ENCODE data around the gene SPOCD1. TPM values are rescaled to one million over a fixed set of nuclear protein-coding genes. Genes with fewer than 3 reads are reported as not detected.

The SPOCD1 gene
- total RNA-seq, 3 donors from 2014 or later: 0.15 to 11.1 (median 1.1) TPM

- Histone ChIP-seq H3K9me3 (no peaks in the 10 kb centered on the region), H3K4me3 (peak overlapping the region; percentile 59 to 83 (median 63)), H3K36me3 (no peaks in the 10 kb centered on the region), H3K27ac (peak overlapping the region; percentile 88 to 97), H3K27me3 (no peaks in the 10 kb centered on the region), H3K4me1 (peaks cover 0 to 5% of the 10 kb centered on the region in 2 donors)
- DNase-seq (ENCODE audit: low spot score in 2 of 2): no peak
- TF ChIP-seq POLR2A (IDR thresholded peaks at IDR 0.05) (no peak), CTCF (IDR thresholded peaks at IDR 0.05) (no peak), POLR2AphosphoS5 (IDR thresholded peaks at IDR 0.05) (no peak)
- intact Hi-C loops (cut with DNase I; ENCODE audit: low total_unique reads): loop anchor here (1.0 kb wide), 1 partner anchor 25 kb away; no protein-coding TSS in a partner anchor
Observed at GRCh38 chr1:31787786-31788137, 28.1 kb downstream of the SPOCD1 start.

GRCh38 chr1:31787261-31787660 lies 28.6 kb downstream of the SPOCD1 start:
- Histone ChIP-seq H3K4me3 (no peak overlapping the region), H3K4me1 (peaks cover 0 to 5% of the 10 kb centered on the region in 2 donors), H3K27me3 (no peaks in the 10 kb centered on the region), H3K36me3 (no peaks in the 10 kb centered on the region), H3K27ac (peak overlapping the region; percentile 88 to 97), H3K9me3 (no peaks in the 10 kb centered on the region)
- intact Hi-C loops (cut with DNase I; ENCODE audit: low total_unique reads): no loop called here
- TF ChIP-seq CTCF (IDR thresholded peaks at IDR 0.05) (no peak), POLR2A (IDR thresholded peaks at IDR 0.05) (no peak), POLR2AphosphoS5 (IDR thresholded peaks at IDR 0.05) (no peak)
- DNase-seq (ENCODE audit: low spot score in 2 of 2): no peak

- Histone ChIP-seq H3K9me3 (no peaks in the 10 kb centered on the region), H3K36me3 (no peaks in the 10 kb centered on the region), H3K27ac (no peak overlapping the region), H3K27me3 (no peaks in the 10 kb centered on the region), H3K4me3 (no peak overlapping the region), H3K4me1 (peaks cover 0 to 5% of the 10 kb centered on the region in 2 donors)
- DNase-seq (ENCODE audit: low spot score in 2 of 2): no peak
- TF ChIP-seq POLR2AphosphoS5 (IDR thresholded peaks at IDR 0.05) (no peak), CTCF (IDR thresholded peaks at IDR 0.05) (no peak), POLR2A (IDR thresholded peaks at IDR 0.05) (no peak)
- intact Hi-C loops (cut with DNase I; ENCODE audit: low total_unique reads): no loop called here
Observed at GRCh38 chr1:31786366-31787060, 29.3 kb downstream of the SPOCD1 start.

GRCh38 chr1:31785947-31786290 lies 29.9 kb downstream of the SPOCD1 start:
- TF ChIP-seq POLR2AphosphoS5 (IDR thresholded peaks at IDR 0.05): no peak
- TF ChIP-seq POLR2A (IDR thresholded peaks at IDR 0.05): no peak
- no peak for TF ChIP-seq CTCF (IDR thresholded peaks at IDR 0.05)
- no peak overlapping the region for H3K4me3 ChIP-seq
- H3K4me1 ChIP-seq: peaks cover 0 to 5% of the 10 kb centered on the region in 2 donors
- H3K36me3 ChIP-seq: no peaks in the 10 kb centered on the region
- H3K9me3 ChIP-seq: no peaks in the 10 kb centered on the region
- no peak overlapping the region for H3K27ac ChIP-seq
- no peak for DNase-seq (ENCODE audit: low spot score in 2 of 2)
- H3K27me3 ChIP-seq: no peaks in the 10 kb centered on the region
- intact Hi-C loops (cut with DNase I; ENCODE audit: low total_unique reads): no loop called here

GRCh38 chr1:31785020-31785946 lies 30.5 kb downstream of the SPOCD1 start:
- intact Hi-C loops (cut with DNase I; ENCODE audit: low total_unique reads): no loop called here

More at GRCh38 chr1:31785020-31785946, 30.5 kb downstream of the SPOCD1 start:
- no peak for TF ChIP-seq POLR2A (IDR thresholded peaks at IDR 0.05)
- no peaks in the 10 kb centered on the region for H3K27me3 ChIP-seq
- peak in 1 of 2 donors; percentile 46 for DNase-seq (ENCODE audit: low spot score in 2 of 2)
- no peak overlapping the region for H3K4me3 ChIP-seq
- no peaks in the 10 kb centered on the region for H3K9me3 ChIP-seq
- H3K27ac ChIP-seq: no peak overlapping the region
- no peaks in the 10 kb centered on the region for H3K36me3 ChIP-seq
- H3K4me1 ChIP-seq: peaks cover 0 to 5% of the 10 kb centered on the region in 2 donors
